ENCODE data around the gene MAGI1.

MAGI1 gene

DNA sequence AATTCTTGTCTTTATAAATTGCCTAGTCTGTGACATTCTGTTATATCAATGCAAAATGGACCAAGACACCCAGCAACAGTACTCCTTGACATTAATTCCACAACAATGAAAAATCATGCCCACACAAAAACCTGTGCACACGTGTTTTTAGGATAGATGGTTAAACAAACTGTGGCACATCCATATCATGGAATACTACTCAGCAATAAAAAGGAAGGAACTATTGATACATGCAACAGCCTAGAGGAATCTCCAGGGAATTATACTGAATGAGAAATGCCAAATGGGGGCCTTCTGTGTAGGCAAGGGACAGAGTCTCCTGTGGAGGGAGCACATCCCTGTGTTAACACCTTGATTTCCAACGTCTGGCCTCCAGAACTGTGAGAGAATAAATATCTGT lies 388.5 kb downstream of the MAGI1 start:
- Histone ChIP-seq H3K4me3 (ENCODE audit: low read depth in 1 of 2, low read length in 1 of 2) (no peak overlapping the region), H3K9me3 (no peaks in the 10 kb centered on the region), H3K4me1 (ENCODE audit: control insufficient read depth in 1 of 2, insufficient read depth in 1 of 2, low read depth in 1 of 2, low read length in 1 of 2) (no peaks in the 10 kb centered on the region), H3K27me3 (no peaks in the 10 kb centered on the region), H3K36me3 (no peaks in the 10 kb centered on the region), H3K27ac (no peak overlapping the region)
- TF ChIP-seq CTCF (IDR thresholded peaks at IDR 0.05): no peak

DNA sequence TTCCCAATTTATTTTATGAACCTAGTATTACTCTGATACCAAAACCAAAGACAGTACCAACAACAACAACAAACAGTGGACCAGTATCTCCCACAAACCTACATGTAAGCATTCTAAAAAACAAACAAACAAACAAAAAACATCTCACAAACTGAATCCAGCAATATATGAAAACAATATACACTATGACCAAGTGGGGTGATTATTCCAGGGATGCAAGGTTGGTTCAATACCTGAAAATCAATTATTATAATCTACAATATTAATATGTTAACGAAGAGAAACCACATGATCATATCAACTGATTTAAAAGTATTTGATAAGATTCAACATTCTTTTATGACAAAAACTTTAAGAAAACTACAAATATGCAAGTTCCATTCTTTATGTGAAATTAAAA lies 391.3 kb downstream of the MAGI1 start:
- no peaks in the 10 kb centered on the region for H3K9me3 ChIP-seq
- H3K27ac ChIP-seq: no peak overlapping the region
- no peaks in the 10 kb centered on the region for H3K36me3 ChIP-seq
- H3K4me3 ChIP-seq (ENCODE audit: low read depth in 1 of 2, low read length in 1 of 2): no peak overlapping the region
- TF ChIP-seq CTCF (IDR thresholded peaks at IDR 0.05): no peak
- H3K27me3 ChIP-seq: no peaks in the 10 kb centered on the region
- H3K4me1 ChIP-seq (ENCODE audit: control insufficient read depth in 1 of 2, insufficient read depth in 1 of 2, low read depth in 1 of 2, low read length in 1 of 2): no peaks in the 10 kb centered on the region

- H3K4me1 ChIP-seq (ENCODE audit: control insufficient read depth in 1 of 2, insufficient read depth in 1 of 2, low read depth in 1 of 2, low read length in 1 of 2): no peaks in the 10 kb centered on the region
- no peak overlapping the region for H3K4me3 ChIP-seq (ENCODE audit: low read depth in 1 of 2, low read length in 1 of 2)
- no peaks in the 10 kb centered on the region for H3K9me3 ChIP-seq
- H3K36me3 ChIP-seq: no peaks in the 10 kb centered on the region
- TF ChIP-seq CTCF (IDR thresholded peaks at IDR 0.05): no peak
- H3K27ac ChIP-seq: no peak overlapping the region
- H3K27me3 ChIP-seq: no peaks in the 10 kb centered on the region
Observed at GRCh38 chr3:65642883-65643282, 395.8 kb downstream of the MAGI1 start.

DNA sequence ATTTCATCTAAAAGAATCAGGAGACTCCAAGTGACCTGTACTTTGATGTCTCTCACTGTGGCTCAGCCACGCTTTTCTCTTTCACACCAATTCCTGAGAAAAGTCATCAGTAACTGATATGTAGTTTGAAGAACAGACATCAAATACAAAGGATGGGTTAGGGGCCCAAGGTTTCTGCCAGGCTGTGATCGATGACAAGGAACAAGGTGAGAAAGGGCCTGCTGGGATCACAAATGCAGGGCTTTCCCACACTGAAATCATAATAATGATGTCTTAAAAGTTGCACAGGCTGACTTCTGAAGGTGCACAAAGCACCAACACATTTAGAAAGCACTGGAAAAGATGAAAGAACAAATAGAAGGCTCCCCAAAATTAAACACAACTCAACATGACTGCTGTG lies 396.9 kb downstream of the MAGI1 start:
- Histone ChIP-seq H3K36me3 (no peaks in the 10 kb centered on the region), H3K27me3 (no peaks in the 10 kb centered on the region), H3K4me3 (ENCODE audit: low read depth in 1 of 2, low read length in 1 of 2) (no peak overlapping the region), H3K27ac (no peak overlapping the region), H3K4me1 (ENCODE audit: control insufficient read depth in 1 of 2, insufficient read depth in 1 of 2, low read depth in 1 of 2, low read length in 1 of 2) (no peaks in the 10 kb centered on the region), H3K9me3 (no peaks in the 10 kb centered on the region)
- TF ChIP-seq CTCF (IDR thresholded peaks at IDR 0.05): no peak

- H3K36me3 ChIP-seq: no peaks in the 10 kb centered on the region
Observed at GRCh38 chr3:65641045-65641444, 397.7 kb downstream of the MAGI1 start.

More at GRCh38 chr3:65641045-65641444, 397.7 kb downstream of the MAGI1 start:
- H3K4me1 ChIP-seq (ENCODE audit: control insufficient read depth in 1 of 2, insufficient read depth in 1 of 2, low read depth in 1 of 2, low read length in 1 of 2): no peaks in the 10 kb centered on the region
- no peak for TF ChIP-seq CTCF (IDR thresholded peaks at IDR 0.05)
- H3K9me3 ChIP-seq: no peaks in the 10 kb centered on the region
- H3K27me3 ChIP-seq: no peaks in the 10 kb centered on the region
- H3K27ac ChIP-seq: no peak overlapping the region
- H3K4me3 ChIP-seq (ENCODE audit: low read depth in 1 of 2, low read length in 1 of 2): no peak overlapping the region

Data from neutrophil (primary cell).